ENCODE measurements around the gene EGFL8. TPM values are rescaled to one million over a fixed set of nuclear protein-coding genes. Genes with fewer than 3 reads are reported as not detected.
A peak's percentile ranks its signal among the peaks of the same experiment; 100 is the strongest.

The EGFL8 gene
- total RNA-seq, 8 experiments from 2014 or later, result 5.6 to 23.9 (median 9.9) TPM

DNA sequence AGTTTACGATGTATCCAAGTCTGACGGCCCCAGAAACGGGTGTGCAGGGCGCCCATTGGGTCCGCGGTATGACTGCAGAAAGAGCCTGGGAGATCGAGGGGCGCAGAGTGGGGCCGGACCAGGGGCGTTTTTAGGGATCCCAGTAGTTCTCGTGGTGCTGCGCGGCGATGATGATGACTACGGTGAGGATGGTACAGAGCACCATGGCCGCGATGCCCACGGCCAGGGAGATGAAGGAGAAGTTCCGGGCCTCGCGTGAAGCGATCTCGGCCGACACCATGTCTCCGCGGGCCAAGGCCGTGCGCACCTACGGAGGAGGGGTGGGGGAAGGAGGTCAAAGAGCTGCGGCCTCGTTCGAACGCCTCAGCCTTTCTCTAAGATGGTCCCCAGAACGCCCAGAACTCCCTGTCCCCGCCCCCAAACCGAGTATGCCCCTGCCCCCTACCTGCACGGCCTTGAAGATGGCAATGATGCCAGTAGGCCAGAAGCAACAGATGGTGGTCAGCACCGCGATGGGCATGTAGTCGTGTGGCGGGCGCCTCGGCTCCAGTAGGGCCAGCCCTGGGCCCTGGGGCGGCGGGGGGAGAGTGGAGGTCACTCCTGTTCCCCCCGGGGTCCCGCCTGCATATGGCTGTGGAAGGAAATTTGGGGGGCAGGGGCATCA lies 15.2 kb upstream of the EGFL8 start:
- no peak overlapping the region for H3K27ac ChIP-seq
- peaks cover 27 to 34% of the 10 kb centered on the region in 2 donors for H3K4me1 ChIP-seq (replicated peaks in 1 of 2)
- H3K4me3 ChIP-seq, result no peak overlapping the region
- ATAC-seq (replicated peaks in 6 of 8), result no peak
- 40 to 98% (median 80%) methylated on average over 1 to 8 of the region's 47 CpGs; no CpG with 5 or more reads in 5 of the 10 experiments for whole genome bisulfite sequencing, 10 experiments
- in situ Hi-C loops (cut with MboI; ENCODE audit: low pct_unique_long_range_greater_than_20kb in 2 of 9, low sequenced_read_pairs in 9 of 9, unreplicated experiment in 9 of 9), result no loop called here

DNA sequence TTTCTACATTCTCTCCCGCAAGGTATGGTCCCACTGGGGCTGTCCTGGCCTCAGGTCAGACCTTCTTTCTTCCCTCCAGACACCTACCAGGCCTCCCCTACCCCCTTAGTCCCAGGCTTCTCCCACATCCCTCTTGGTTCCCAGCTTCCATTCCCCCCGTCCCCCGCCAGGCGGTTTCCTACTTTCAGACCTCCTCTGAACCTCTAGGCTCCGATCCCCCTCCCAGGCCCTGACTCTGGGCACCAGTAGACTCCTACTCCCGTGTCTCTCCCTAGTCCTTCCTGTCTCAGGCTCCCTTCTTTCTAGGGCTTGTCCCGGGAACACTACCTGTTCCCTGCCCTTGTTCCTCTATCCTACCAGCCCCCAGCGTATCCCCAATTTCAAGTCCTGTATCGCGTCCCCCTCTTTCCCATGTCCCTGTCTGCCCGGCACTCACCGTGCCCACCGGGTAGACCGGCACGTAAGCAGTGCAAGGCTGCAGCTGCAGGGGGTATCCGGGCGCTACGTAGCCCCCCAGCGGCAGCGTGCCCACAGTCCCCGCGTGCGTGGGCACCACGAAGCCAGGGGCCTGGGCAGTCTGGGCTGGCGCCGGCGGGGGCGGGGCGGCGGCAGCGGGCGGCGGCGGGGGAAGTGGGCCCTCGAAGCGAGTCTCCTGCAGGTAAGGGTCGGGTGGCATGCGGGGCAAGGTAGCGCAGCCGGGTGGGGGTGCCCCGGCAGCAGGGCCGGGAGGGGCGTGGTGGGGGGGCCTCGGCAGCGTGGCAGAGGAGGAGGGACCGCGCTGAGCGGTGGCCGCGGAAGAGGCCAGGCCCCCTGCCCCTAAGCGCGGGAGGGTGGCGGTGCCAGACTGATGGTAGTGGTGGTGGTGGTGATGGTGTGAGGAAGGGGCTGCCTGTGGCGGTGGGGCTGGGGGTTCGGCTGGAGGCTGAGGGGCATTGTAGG lies 14.2 kb upstream of the EGFL8 start:
- peaks cover 30 to 37% of the 10 kb centered on the region in 2 donors for H3K4me1 ChIP-seq (replicated peaks in 1 of 2)
- no peak overlapping the region for H3K27ac ChIP-seq
- H3K4me3 ChIP-seq, result no peak overlapping the region
- in situ Hi-C loops (cut with MboI; ENCODE audit: low pct_unique_long_range_greater_than_20kb in 2 of 9, low sequenced_read_pairs in 9 of 9, unreplicated experiment in 9 of 9), result no loop called here
- no peak for ATAC-seq (replicated peaks in 6 of 8)
- WGBS, 10 experiments, result 60 to 100% (median 90%) methylated on average over 1 to 4 of the region's 55 CpGs; no CpG with 5 or more reads in 6 of the 10 experiments

- in situ Hi-C loops (cut with MboI; ENCODE audit: low pct_unique_long_range_greater_than_20kb in 2 of 9, low sequenced_read_pairs in 9 of 9, unreplicated experiment in 9 of 9), result no loop called here
Observed at GRCh38 chr6:32151181-32151862, 13.1 kb upstream of the EGFL8 start.

GRCh38 chr6:32151863-32152768 lies 12.3 kb upstream of the EGFL8 start, which contains the start of gene PRRT1:
Gene PRRT1, minus strand, starts transcription at chr6:32151939. Its CDS starts 112 bp downstream, at chr6:32151827.
- Histone ChIP-seq H3K4me3 (peak within 1 kb of the TSS; percentile 54 to 85 (median 55)), H3K4me1 (replicated peaks in 1 of 2) (peaks cover 24 to 28% of the 10 kb centered on the region in 2 donors), H3K27ac (peak within 1 kb of the TSS in 1 of 2 donors; percentile 84)
- no peak for ATAC-seq (replicated peaks in 6 of 8)
- in situ Hi-C loops (cut with MboI; ENCODE audit: low pct_unique_long_range_greater_than_20kb in 2 of 9, low sequenced_read_pairs in 9 of 9, unreplicated experiment in 9 of 9), result no loop called here
- 0 to 45% (median 21%) methylated on average over 1 to 5 of the region's 24 CpGs; no CpG with 5 or more reads in 3 of the 10 experiments for WGBS, 10 experiments

More at GRCh38 chr6:32151181-32151862, 13.1 kb upstream of the EGFL8 start:
- no peak overlapping the region for H3K27ac ChIP-seq
- no peak for ATAC-seq (replicated peaks in 6 of 8)
- WGBS, 10 experiments, result 64 to 86% (median 76%) methylated on average over 1 to 4 of the region's 8 CpGs; no CpG with 5 or more reads in 4 of the 10 experiments
- H3K4me1 ChIP-seq (replicated peaks in 1 of 2), result peaks cover 31 to 36% of the 10 kb centered on the region in 2 donors
- H3K4me3 ChIP-seq, result peak overlapping the region; percentile 13 to 85 (median 55)

- peak; percentile 51 to 68 (median 60) for ATAC-seq (replicated peaks in 6 of 8)
- Histone ChIP-seq H3K4me3 (peak overlapping the region; percentile 54 to 85 (median 55)), H3K27ac (peak overlapping the region; percentile 72 to 84), H3K4me1 (replicated peaks in 1 of 2) (peaks cover 24 to 28% of the 10 kb centered on the region in 2 donors)
- in situ Hi-C loops (cut with MboI; ENCODE audit: low pct_unique_long_range_greater_than_20kb in 2 of 9, low sequenced_read_pairs in 9 of 9, unreplicated experiment in 9 of 9), result no loop called here
- 0 to 14% (median 9%) methylated on average over 1 to 18 of the region's 35 CpGs; no CpG with 5 or more reads in 4 of the 10 experiments for WGBS, 10 experiments
Observed at GRCh38 chr6:32152769-32153563, 11.4 kb upstream of the EGFL8 start.

GRCh38 chr6:32153564-32154513 lies 10.6 kb upstream of the EGFL8 start, which contains the start of gene PPT2:
Gene PPT2, plus strand, starts transcription at chr6:32154141. Its CDS starts 454 bp downstream, at chr6:32154595.
- Histone ChIP-seq H3K4me3 (peak within 1 kb of the TSS; percentile 54 to 85 (median 55)), H3K27ac (peak within 1 kb of the TSS; percentile 72 to 84)
- in situ Hi-C loops (cut with MboI; ENCODE audit: low pct_unique_long_range_greater_than_20kb in 2 of 9, low sequenced_read_pairs in 9 of 9, unreplicated experiment in 9 of 9), result no loop called here

GRCh38 chr6:32154514-32155161 lies 9.8 kb upstream of the EGFL8 start:
- H3K27ac ChIP-seq, result peak overlapping the region; percentile 72 to 84
- peak overlapping the region; percentile 54 to 85 (median 55) for H3K4me3 ChIP-seq
- 0 to 100% (median 0%) methylated on average over 1 to 7 of the region's 34 CpGs; no CpG with 5 or more reads in 5 of the 10 experiments for WGBS, 10 experiments
- ATAC-seq (replicated peaks in 6 of 8), result peak; percentile 8 to 62 (median 57)
- peaks cover 24 to 28% of the 10 kb centered on the region in 2 donors for H3K4me1 ChIP-seq (replicated peaks in 1 of 2)
- in situ Hi-C loops (cut with MboI; ENCODE audit: low pct_unique_long_range_greater_than_20kb in 2 of 9, low sequenced_read_pairs in 9 of 9, unreplicated experiment in 9 of 9), result no loop called here

More at GRCh38 chr6:32153564-32154513, 10.6 kb upstream of the EGFL8 start, which contains the start of gene PPT2:
- peaks cover 24 to 28% of the 10 kb centered on the region in 2 donors for H3K4me1 ChIP-seq (replicated peaks in 1 of 2)
- WGBS, 10 experiments, result 0 to 3% (median 0%) methylated on average over 1 to 7 of the region's 52 CpGs; no CpG with 5 or more reads in 6 of the 10 experiments
- peak; percentile 61 to 86 (median 80) for ATAC-seq (replicated peaks in 6 of 8)

DNA sequence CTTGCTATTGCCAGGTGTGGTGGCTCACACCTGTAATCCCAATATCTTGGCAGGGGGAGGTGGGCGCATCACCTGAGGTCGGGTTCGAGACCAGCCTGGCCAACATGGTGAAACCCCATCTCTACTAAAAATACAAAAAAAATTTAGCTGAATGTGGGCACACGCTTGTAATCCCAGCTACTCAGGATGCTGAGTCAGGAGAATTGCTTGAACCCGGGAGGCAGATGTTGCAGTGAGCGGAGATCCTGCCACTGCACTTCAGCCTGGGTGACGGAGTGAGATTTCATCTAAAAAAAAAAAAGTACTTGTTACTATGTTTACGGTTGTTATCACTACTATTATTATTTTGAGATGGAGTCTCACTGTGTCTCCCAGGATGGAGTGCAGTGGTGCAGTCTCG lies 7.5 kb upstream of the EGFL8 start:
- WGBS, 10 experiments, result 80 to 100% (median 84%) methylated on average over 1 to 6 of the region's 9 CpGs; no CpG with 5 or more reads in 2 of the 10 experiments
- Histone ChIP-seq H3K4me3 (no peak overlapping the region), H3K4me1 (replicated peaks in 1 of 2) (peaks cover 19 to 21% of the 10 kb centered on the region in 2 donors), H3K27ac (no peak overlapping the region)
- ATAC-seq (replicated peaks in 6 of 8), result no peak
- in situ Hi-C loops (cut with MboI; ENCODE audit: low pct_unique_long_range_greater_than_20kb in 2 of 9, low sequenced_read_pairs in 9 of 9, unreplicated experiment in 9 of 9), result no loop called here

GRCh38 chr6:32158052-32158451 lies 6.3 kb upstream of the EGFL8 start:
- H3K4me3 ChIP-seq, result no peak overlapping the region
- in situ Hi-C loops (cut with MboI; ENCODE audit: low pct_unique_long_range_greater_than_20kb in 2 of 9, low sequenced_read_pairs in 9 of 9, unreplicated experiment in 9 of 9), result no loop called here
- H3K4me1 ChIP-seq (replicated peaks in 1 of 2), result peaks cover 7 to 10% of the 10 kb centered on the region in 2 donors
- no peak for ATAC-seq (replicated peaks in 6 of 8)
- H3K27ac ChIP-seq, result no peak overlapping the region

Data from motor neuron (in vitro differentiated cells).